T1000 (cell line): ENCODE data around the gene SCRG1.

Experiments
- DNase-seq: peaks from one replicate; lab custom pipeline; 2025; ENCODE audit warnings: mixed read lengths; lab: John Stamatoyannopoulos, UW

The SCRG1 gene

GRCh38 chr4:173398779-173399415 is at the start of gene SCRG1:
Gene SCRG1 (minus strand): TSS chr4:173399116. CDS start chr4:173391414, 7,702 bp downstream.
- DNase-seq = no peak

- no peak for DNase-seq
Measured at GRCh38 chr4:173448103-173448502, 49.2 kb upstream of the SCRG1 start.

DNA sequence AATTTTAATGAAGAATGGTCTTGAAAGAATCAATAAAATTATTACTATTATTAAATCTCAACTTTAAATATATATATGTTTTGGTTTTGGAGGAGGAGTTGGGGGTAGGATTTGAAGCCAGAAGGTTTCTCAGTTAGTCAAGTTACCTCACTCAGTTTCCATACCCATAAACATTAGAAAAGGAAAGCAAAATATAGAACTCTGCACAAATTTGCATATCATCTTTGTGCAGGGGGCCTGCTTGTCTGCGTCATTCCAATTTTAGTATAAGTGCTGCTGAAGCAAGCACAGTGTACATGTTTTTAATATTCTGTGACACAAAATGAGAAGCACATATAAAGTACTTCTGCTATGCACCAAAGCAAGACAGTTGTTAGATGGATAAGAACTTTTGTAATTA is 47.5 kb upstream of the SCRG1 start:
- DNase-seq = no peak

GRCh38 chr4:173443121-173443520 is 44.2 kb upstream of the SCRG1 start:
- no peak for DNase-seq

DNA sequence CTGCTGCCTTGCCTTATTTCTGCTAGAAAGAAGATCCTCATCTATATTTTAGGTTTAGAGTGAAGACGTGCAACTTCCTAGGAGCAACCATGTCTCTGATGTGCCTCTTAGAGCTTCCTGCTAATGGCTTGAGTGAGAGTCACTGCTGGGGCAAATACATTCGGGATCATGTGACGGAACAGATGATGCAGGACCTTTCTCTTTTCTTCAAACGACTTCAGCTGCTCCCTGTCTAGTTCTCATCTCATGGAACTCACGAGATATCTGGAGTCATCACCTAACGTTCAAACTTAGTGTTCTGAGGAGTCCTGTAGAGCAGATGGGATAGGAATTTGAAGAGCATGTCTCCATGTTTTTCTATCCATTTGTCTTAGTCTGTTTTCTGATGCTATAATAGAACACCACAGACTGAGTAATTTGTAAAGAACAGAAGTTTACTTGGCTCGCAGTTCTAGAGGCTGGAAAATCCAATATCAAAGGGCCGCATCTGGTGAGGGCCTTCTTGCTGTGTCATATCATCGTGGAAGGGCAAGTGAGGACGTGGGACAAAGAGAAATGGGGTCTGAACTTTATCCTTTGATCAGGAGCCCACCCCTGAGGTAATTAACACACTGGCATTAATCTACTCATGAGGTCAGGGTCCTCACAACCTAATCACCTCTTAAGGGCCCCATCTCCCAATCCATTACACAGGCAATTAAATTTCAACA is 43.5 kb upstream of the SCRG1 start:
- DNase-seq = no peak

- DNase-seq = no peak
Measured at GRCh38 chr4:173440888-173441287, 42.0 kb upstream of the SCRG1 start.

DNA sequence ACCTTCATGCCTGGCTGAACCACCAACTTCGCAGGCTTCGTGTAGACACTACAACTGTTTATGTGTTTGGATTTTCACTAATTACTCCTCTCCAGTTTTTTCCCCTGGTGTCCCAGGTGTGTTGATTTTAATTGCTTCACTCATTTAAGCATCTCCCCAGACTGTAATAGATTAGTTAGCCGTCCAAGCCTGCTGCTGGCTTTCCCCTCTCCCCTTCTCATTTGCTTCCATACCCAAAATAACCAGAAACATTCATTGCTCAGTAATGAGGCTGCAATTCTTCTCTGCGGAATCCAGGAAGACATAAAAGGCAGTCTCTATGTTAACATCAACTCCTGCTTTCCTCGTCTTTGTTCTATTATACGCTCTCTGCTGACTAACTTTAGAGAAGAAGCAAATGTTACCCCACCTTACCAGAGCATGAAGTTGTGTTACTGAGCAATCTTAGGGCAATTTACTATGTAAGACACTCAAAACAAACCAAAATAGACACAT is 37.9 kb upstream of the SCRG1 start:
- DNase-seq = no peak

DNA sequence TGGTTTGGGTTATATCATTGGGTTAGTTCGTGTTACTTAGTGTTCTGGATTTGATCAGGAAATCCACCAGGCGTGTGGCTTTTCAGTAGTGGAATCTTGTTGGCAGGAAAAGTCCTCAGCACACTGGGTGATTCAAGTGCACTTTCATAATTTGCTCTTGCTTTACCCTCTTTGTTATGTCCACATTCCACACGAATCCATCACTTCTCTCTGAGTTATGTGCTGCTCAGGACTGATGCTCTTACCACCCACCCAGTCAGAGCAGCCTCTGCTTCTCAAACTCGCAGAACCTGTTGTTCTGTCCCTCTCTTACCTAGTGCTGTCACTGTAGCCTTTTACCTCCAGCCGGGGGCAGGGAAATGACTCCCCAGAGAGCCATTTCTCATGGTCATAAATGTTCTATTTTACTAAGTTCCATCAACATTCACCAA is 37.2 kb upstream of the SCRG1 start:
- no peak for DNase-seq

GRCh38 chr4:173434231-173434630 is 35.3 kb upstream of the SCRG1 start:
- DNase-seq = no peak

- DNase-seq = no peak
Measured at GRCh38 chr4:173433447-173433846, 34.5 kb upstream of the SCRG1 start.

- DNase-seq = no peak
Measured at GRCh38 chr4:173432430-173432829, 33.5 kb upstream of the SCRG1 start.

GRCh38 chr4:173426064-173426463 is 27.1 kb upstream of the SCRG1 start:
- no peak for DNase-seq

GRCh38 chr4:173424899-173425805 is 26.2 kb upstream of the SCRG1 start:
- DNase-seq = no peak

DNA sequence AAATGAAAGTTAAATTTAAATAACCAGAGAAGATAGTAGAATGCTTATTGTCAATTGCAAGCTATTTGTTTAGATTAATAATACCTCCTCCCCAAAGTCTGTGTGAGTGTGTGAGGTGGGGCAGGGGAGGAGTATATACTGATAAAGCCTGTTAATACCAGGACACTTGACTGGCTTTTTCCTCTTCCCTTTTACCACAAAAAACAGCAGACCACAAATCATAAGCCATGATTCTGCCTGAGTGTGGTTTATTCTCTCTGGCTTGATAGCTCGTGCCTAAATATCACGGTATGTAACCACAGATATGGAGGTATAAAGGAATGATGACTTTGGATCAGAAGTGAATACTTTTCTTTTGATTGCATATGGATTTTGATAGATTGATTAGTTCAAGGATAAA is 21.9 kb upstream of the SCRG1 start:
- DNase-seq = no peak

GRCh38 chr4:173420324-173420752 is 21.4 kb upstream of the SCRG1 start:
- DNase-seq = no peak

GRCh38 chr4:173418639-173419038 is 19.7 kb upstream of the SCRG1 start:
- no peak for DNase-seq

DNA sequence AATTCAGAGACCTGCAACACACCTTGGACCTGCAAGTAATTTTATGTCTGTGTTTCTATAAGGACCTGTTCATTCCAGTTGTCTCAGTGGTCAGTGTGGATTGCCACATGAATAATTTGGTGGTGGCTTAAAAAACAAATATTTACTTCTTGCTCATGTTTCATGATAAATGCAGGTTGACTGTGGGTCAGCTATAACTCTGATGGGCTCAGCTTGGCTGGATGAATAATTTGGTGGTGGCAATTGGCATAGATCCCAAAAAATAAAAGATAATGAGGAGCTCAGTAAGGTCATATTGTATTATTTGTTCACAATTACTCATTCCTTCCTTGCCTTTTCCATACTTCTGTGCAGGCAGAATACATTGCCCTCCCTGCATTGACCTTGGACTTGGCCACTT is 18.9 kb upstream of the SCRG1 start:
- DNase-seq = no peak

DNA sequence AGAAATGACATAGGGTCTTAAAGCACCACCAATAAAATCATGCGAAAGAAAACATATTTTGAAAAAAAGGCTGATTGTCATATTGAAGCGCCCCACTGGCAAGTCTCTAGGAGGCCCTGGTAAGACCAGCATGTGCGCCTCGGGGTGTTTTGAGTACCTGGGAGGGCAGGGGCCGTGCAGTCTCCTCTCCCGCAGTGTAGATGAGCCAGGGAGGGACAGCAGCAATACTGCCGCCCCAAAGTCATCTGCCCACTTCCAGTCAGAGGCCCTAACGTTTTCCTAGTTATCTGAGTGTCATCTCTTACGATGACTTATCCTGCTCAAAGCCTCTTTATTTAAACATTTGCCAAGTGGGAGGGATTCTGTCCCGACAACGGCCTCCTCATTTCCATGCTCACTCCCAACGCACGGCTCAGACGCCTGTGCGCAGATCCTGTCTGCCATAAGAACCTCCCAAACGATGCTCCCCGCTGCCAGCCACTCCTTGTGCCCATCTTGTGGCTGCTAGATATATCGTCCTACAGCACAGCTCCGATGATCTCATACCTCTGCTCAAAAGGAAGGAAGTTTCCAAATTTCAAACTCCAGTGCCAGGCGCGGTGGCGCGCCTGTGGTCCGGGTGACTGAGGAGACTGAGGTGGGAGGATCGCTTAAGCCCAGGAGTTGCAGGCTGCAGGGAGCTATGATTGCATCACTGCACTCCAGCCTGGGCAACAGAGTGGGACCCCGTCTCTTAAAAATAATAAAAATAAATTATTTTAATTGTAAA is 17.2 kb upstream of the SCRG1 start:
- DNase-seq = no peak

DNA sequence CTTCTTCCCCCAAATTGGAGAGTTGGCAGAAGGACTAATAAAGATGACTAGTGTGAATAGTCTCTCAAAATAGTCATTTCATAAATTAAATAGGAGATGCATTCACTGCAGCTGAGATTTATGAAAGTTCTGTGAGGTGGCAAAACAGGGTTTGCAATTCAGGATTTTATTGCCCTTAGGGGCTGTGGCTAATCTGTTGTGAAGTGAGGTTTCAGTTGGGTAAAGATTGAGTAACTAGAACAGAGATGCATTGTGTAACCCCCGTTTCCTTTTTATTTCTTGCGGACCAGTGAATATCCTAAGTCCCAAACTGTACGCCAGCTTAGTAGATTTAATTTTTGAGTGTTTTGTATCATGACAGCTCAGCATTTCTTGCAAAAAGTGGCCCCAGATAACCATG is 16.2 kb upstream of the SCRG1 start:
- DNase-seq = no peak

- no peak for DNase-seq
Measured at GRCh38 chr4:173414456-173414855, 15.5 kb upstream of the SCRG1 start.

DNA sequence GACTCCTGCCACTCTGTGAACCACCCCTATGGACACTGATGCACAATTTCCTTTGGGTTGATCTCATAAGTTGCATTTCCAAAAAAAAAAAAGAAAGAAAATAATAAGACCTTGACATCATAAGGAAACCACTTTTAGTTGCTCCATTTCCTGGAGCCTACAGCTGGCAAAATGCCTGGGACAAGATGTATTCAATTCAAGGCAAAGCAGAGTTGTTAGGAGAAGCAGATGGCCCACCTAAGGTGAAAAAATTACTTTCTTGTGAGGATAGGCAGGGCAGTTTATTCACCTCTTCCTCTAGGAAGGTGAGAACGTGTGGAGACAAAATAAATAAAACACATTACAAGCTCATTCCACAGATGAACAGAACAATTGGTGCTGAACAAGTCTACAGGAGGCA is 14.1 kb upstream of the SCRG1 start:
- DNase-seq = no peak
